ENCODE data around the gene CNOT3.
"Not testable (repeated sequence)": the region's sequence is repeated elsewhere in the genome, so short reads cannot be mapped to it uniquely, and the experiment has no call there.

The CNOT3 gene

DNA sequence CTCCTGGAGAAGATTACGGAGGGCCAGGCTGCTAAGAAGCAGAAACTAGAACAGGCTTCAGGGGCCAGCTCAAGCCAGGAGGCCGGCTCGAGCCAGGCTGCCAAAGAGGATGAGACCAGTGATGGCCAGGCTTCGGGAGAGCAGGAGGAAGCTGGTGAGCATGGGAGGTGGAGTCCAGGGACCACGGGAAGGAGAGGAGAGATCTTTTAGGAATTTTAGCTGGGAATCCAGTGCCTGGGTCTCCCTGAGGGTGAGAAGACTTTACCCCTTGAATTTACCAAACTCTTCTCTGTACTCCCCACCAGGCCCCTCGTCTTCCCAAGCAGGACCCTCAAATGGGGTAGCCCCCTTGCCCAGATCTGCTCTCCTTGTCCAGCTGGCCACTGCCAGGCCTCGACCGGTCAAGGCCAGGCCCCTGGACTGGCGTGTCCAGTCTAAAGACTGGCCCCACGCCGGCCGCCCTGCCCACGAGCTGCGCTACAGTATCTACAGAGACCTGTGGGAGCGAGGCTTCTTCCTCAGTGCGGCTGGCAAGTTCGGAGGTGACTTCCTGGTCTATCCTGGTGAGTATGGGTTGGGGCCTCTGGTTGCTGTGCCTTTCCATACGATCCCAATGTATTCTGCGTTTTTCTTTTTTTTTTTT, 54.4 kb downstream of the CNOT3 start:
- DNase-seq (ENCODE audit: low spot score): no peak

DNA sequence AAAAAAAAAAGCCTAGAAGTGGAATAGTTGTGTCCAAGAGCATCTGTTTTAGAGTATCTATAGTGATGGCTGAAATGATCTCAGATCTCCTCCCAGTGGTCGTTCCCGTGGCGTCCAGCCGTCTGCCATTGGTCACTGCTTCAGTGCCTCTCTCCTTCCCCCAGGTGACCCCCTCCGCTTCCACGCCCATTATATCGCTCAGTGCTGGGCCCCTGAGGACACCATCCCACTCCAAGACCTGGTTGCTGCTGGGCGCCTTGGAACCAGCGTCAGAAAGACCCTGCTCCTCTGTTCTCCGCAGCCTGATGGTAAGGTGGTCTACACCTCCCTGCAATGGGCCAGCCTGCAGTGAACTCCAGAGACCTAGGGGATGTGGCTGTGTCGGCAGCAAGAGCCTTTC, 55.4 kb downstream of the CNOT3 start:
- no peak for DNase-seq (ENCODE audit: low spot score)

DNA sequence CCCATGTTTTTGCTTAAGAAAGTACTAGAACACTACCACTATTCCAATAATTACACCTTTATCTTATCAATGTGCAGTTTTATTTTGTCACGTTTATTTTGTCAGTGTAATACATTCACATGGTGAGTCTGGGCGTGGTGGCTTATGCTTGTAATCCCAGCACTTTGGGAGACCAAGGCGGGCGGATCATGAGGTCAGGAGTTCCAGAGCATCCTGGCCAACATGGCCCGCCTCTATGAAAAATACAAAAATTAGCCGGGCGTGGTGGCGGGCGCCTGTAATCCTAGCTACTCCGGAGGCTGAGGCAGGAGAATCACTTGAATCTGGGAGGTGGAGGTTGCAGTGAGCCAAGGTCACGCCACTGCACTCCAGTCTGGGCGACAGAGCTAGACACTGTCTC, 56.9 kb downstream of the CNOT3 start:
- DNase-seq (ENCODE audit: low spot score): not testable (repeated sequence)

DNA sequence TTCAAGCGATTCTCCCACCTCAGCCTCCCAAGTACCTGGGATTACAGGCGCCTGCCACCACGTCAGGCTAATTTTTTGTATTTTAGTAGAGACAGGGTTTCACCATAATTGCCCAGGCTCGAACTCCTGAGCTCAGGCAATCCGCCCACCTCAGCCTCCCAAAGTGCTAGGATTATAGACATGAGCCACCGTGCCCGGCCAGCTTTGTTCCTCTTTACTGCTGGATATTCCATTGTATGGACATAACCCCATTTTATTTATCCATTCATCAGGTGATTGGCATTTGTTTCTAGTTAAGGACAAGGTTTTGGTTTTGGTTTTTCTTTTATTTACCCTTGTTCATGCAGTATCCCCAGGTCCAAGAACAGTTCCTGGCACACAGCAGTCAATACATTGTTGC, 59.0 kb downstream of the CNOT3 start:
- no peak for DNase-seq (ENCODE audit: low spot score)

DNA sequence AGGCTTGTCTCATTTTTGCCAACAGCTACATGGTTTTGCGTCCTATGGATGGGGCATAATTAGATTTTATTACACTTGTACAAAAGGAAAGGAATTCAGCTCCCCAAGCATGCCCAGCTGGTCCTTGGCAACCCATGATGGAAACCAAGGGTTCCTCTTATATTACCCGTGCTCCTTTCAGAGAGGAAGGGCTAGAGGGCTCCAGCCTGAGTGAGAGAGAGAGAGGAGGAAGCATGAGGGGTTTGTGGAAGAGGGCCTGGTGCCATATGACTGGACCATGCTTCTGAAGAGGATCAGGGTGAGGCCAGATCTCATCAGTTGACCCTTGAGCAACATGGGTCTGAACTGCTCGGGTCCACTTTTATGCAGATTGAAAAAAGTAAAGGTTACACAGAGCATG, 59.6 kb downstream of the CNOT3 start:
- DNase-seq (ENCODE audit: low spot score): no peak

DNA sequence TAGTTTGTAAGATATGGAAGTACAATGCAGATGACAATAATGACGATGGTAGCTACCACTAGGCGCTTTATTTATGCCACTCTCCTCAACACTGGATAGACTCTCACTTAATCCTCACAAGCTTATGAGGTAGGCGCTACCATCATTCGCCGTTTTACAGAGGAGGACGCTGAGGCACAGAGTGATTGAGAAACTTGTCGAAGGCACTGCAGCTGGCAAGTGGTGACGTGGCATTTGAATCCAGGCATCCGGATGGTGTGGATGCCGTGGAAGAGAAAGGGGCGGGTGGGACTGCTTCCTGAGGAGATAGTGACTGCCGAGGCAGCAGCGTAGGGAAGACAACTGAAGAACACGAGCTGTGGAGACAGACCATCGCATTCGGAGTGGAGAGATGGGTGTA, 61.8 kb downstream of the CNOT3 start:
- no peak for DNase-seq (ENCODE audit: low spot score)

DNA sequence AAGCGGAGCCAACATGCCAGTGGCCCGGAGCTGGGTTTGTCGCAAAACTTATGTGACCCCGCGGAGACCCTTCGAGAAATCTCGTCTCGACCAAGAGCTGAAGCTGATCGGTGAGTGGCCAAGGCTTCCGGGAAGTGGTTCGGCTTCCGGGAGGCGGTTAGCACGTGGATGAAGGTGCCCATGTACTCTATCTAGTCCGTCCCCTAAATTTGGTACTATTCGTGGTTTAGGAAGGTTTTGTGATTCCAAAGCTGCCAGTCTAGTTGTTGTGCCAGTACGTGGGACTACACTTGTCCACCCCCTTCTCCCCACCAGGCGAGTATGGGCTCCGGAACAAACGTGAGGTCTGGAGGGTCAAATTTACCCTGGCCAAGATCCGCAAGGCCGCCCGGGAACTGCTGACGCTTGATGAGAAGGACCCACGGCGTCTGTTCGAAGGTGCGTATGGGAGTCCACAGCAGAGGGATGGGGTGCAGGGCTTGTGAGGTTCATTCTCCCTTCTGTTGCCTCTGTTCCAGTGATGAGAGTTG, 63.7 kb downstream of the CNOT3 start:
- DNase-seq (ENCODE audit: low spot score): no peak

DNA sequence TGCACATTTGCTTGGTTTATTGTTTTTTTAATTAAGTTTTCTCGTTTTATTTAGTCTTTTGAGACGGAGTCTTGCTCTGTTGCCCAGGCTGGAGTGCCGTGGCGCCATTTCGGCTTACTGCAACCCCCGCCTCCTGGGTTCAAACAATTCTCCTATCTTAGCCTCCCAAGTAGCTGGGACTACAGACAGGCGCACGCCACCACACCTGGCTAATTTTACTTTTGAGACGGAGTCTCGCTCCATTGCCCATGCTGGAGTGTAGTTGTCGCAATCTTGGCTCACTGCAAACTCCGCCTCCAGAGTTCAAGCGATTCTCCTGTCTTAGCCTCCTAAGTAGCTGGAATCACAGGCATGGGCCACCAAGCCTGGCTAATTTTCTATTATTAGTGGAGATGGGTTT, 64.4 kb downstream of the CNOT3 start:
- no peak for DNase-seq (ENCODE audit: low spot score)

DNA sequence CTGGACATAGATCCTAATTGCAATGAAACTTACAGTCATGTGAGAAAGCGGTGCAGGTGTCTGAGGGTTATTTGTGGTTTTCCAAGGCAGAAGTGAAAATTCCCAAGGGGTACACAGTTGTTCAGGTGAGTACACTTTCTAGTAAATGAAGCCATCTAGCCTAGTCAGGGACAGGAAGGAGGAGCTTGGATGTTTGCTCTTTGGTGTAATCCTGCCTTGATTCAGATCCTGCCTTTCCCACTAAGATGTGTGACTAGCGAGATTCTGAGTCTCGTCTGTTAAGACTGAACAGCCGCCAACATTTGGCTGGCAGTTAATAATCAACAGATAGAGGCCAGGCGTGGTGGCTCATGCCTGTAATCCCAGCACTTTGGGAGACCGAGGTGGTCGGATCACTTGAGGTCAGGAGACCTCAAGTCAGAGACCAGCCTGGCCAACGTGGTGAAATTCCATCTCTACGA, 65.6 kb downstream of the CNOT3 start:
- DNase-seq (ENCODE audit: low spot score): no peak

DNA sequence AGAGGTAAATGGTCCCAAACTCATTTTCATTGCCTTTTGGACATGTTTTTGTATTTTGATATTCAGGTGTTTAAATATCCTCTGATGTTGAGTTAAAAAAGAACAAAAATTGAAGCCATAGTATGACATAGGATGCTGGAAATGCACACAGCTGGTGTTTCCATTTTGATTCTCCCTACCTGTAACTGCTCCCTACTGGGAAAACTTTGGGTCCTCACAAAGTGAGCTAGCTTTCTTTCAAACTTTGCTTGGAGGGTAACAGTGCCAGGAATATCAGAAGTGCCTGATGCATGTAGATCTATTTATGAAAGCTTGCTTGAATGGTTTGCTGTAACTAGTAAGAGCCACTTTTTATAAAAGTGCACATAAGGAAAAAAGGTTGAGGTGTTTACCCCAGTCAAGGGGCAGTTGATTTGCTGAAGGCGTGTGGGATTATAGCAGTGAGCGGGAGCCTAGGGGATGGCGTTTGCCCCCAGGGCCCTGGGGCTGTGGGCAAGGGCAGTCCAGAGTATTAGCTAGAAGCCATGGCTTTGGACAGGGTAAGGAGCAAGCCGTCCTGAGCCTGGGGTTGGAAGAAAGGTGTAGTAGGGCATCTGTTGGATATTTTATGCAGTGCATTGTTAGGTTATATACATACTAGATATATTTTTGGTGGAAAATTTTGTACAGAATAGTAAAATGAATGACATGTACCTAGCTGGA, 67.4 kb downstream of the CNOT3 start:
- DNase-seq (ENCODE audit: low spot score): no peak
